Middle frontal gyrus (tissue), 1 donor: Measurements from ENCODE around the gene SLC12A5.

Source experiments
- DNase-seq: peaks from one replicate; pipeline ENCODE4 v3.0.0-alpha.2; 2015; ENCODE audit warnings: low spot score; ENCODE audit errors: extremely low spot score

Gene SLC12A5

GRCh38 chr20:46053416-46053815 lies 24.4 kb downstream of the SLC12A5 start:
- DNase-seq: no peak

- no peak for DNase-seq
Observed at GRCh38 chr20:46054606-46055005, 25.6 kb downstream of the SLC12A5 start.

- DNase-seq: no peak
Observed at GRCh38 chr20:46055269-46055668, 26.3 kb downstream of the SLC12A5 start.

- DNase-seq: no peak
Observed at GRCh38 chr20:46056027-46056833, 27.2 kb downstream of the SLC12A5 start.

GRCh38 chr20:46056970-46057855 lies 28.2 kb downstream of the SLC12A5 start:
- no peak for DNase-seq

- peak; percentile 27 for DNase-seq
Observed at GRCh38 chr20:46057856-46058598, 29.0 kb downstream of the SLC12A5 start.

- DNase-seq: no peak
Observed at GRCh38 chr20:46058599-46059281, 29.7 kb downstream of the SLC12A5 start.

GRCh38 chr20:46060301-46060881 lies 31.4 kb downstream of the SLC12A5 start:
- no peak for DNase-seq

GRCh38 chr20:46060975-46061374 lies 32.0 kb downstream of the SLC12A5 start:
- no peak for DNase-seq

GRCh38 chr20:46062151-46062550 lies 33.1 kb downstream of the SLC12A5 start:
- no peak for DNase-seq

- no peak for DNase-seq
Observed at GRCh38 chr20:46062621-46063020, 33.6 kb downstream of the SLC12A5 start.

GRCh38 chr20:46063151-46063550 lies 34.1 kb downstream of the SLC12A5 start:
- DNase-seq: no peak

- DNase-seq: no peak
Observed at GRCh38 chr20:46063652-46064054, 34.6 kb downstream of the SLC12A5 start.

GRCh38 chr20:46065006-46065405 lies 36.0 kb downstream of the SLC12A5 start:
- DNase-seq: no peak

- no peak for DNase-seq
Observed at GRCh38 chr20:46065691-46066090, 36.7 kb downstream of the SLC12A5 start.

GRCh38 chr20:46070215-46070900 lies 41.3 kb downstream of the SLC12A5 start:
- DNase-seq: no peak

- no peak for DNase-seq
Observed at GRCh38 chr20:46071573-46071972, 42.6 kb downstream of the SLC12A5 start.

- no peak for DNase-seq
Observed at GRCh38 chr20:46073024-46073423, 44.0 kb downstream of the SLC12A5 start.

- no peak for DNase-seq
Observed at GRCh38 chr20:46073443-46073842, 44.4 kb downstream of the SLC12A5 start.

GRCh38 chr20:46074006-46074405 lies 45.0 kb downstream of the SLC12A5 start:
- DNase-seq: no peak
